A549 (cell line): ENCODE measurements around the gene MINDY4. TPM values are rescaled to one million over a fixed set of nuclear protein-coding genes. Genes with fewer than 3 reads are reported as not detected.

ENCODE experiments used
- ATAC-seq, 2 experiments: fragments of 200-7000 bp in 1 of 2; fragments of >200 bp in 1 of 2; cut with Nextera tagmentation in 1 of 2; cut with Tn5 transposase in 1 of 2; 3 replicates each; pipeline versions ENCODE4 v1.8.0 to v1.9.1; 2018 to 2020; ENCODE audit warnings: mild to moderate bottlenecking in 1 of 2, moderate library complexity in 1 of 2
- CTCF ChIA-PET: fragments of 300-600 bp; sonication (Branson Sonifier 250); formaldehyde crosslinking; extraction: SDS; loops from one replicate; lab custom pipeline; 2021; ENCODE audit warnings: antibody characterized with exemption, inconsistent platforms; lab: Yijun Ruan, JAX
- POLR2A ChIA-PET: fragments of 350-600 bp; formaldehyde crosslinking; extraction: SDS; loops from one replicate; lab custom pipeline; 2021; ENCODE audit warnings: antibody characterized with exemption, inconsistent platforms; lab: Yijun Ruan, JAX
- DNase-seq, 2 experiments: peaks; one replicate each; pipeline versions ENCODE4 v3.0.0 to v3.0.0-alpha.2; 2011 to 2016; ENCODE audit warnings: low read depth in 1 of 2, low spot score in 1 of 2
- FAIRE-seq: peaks from 2 replicates; lab custom pipeline; 2011; peaks lifted over from hg19 to GRCh38; lab: Jason Lieb, UNC
- H3K27ac ChIP-seq, 2 experiments: fragments of >200 bp; sonication (Bioruptor Twin); formaldehyde crosslinking; 3 replicates each; pipeline ENCODE4 v1.5.1; 2016 to 2017
- H3K4me1 ChIP-seq: fragments of >200 bp; sonication (Bioruptor Twin); formaldehyde crosslinking; 3 replicates; pipeline ENCODE4 v1.6.1; 2016
- H3K4me2 ChIP-seq: fragments of >200 bp; sonication (Bioruptor Twin); formaldehyde crosslinking; 3 replicates; pipeline ENCODE4 v1.6.1; 2016
- H3K4me3 ChIP-seq: fragments of >200 bp; sonication (Bioruptor Twin); formaldehyde crosslinking; 3 replicates; pipeline ENCODE4 v1.5.1; 2016
- H3K9me3 ChIP-seq: fragments of >200 bp; sonication (Bioruptor Twin); formaldehyde crosslinking; 3 replicates; pipeline ENCODE4 v1.6.1; 2016
- BHLHE40 ChIP-seq: IDR thresholded peaks from 2 replicates; pipeline ENCODE4 v1.6.1; 2012; ENCODE audit warnings: low read depth, low read length, inconsistent platforms
- CBX2 ChIP-seq: fragments of 200-600 bp; sonication (generic); IDR thresholded peaks from 2 replicates; pipeline ENCODE4 v1.6.1; 2016; ENCODE audit warnings: low read depth, mild to moderate bottlenecking, borderline replicate concordance
- CBX8 ChIP-seq: fragments of 200-600 bp; sonication (generic); IDR thresholded peaks from 2 replicates; pipeline ENCODE4 v1.6.1; 2016
- CEBPB ChIP-seq, 2 experiments: fragments of >200 bp in 1 of 2; sonication (Bioruptor Twin) in 1 of 2; formaldehyde crosslinking in 1 of 2; IDR thresholded peaks; 2 replicates each; pipeline ENCODE4 v1.6.1; 2012 to 2016
- CHD2 ChIP-seq: fragments of 150-350 bp; IDR thresholded peaks from 2 replicates; pipeline ENCODE4 v1.6.1; 2014; ENCODE audit warnings: low read length; ENCODE audit not compliant: partially characterized antibody
- CHD4 ChIP-seq: fragments of 200-600 bp; sonication (generic); IDR thresholded peaks from 2 replicates; pipeline ENCODE4 v1.6.1; 2016; ENCODE audit warnings: antibody characterized with exemption, mild to moderate bottlenecking, borderline replicate concordance
- CTCF ChIP-seq: fragments of >200 bp; sonication (Bioruptor Twin); formaldehyde crosslinking; IDR thresholded peaks from 3 replicates; pipeline ENCODE4 v1.5.1; 2016
- EHF ChIP-seq: fragments of 250-450 bp; sonication (Bioruptor Pico); IDR thresholded peaks from 2 replicates; pipeline ENCODE4 v1.5.0; 2020; ENCODE audit warnings: mild to moderate bottlenecking
- EP300 ChIP-seq, 2 experiments: fragments of >200 bp; sonication (Bioruptor Twin); formaldehyde crosslinking; IDR thresholded peaks; 2 replicates in 1 of 2; 3 replicates in 1 of 2; pipeline ENCODE4 v1.6.1; 2016 to 2017
- ESRRA ChIP-seq: fragments of 150-350 bp; IDR thresholded peaks from 2 replicates; pipeline ENCODE4 v1.6.1; 2014; ENCODE audit warnings: mild to moderate bottlenecking, low read length, borderline replicate concordance
- FOSB ChIP-seq: fragments of 250-450 bp; sonication (Bioruptor Pico); IDR thresholded peaks from 2 replicates; pipeline ENCODE4 v1.5.0; 2020; ENCODE audit warnings: mild to moderate bottlenecking, moderate library complexity
- FOXS1 ChIP-seq: fragments of 250-450 bp; sonication (Bioruptor Pico); IDR thresholded peaks from 2 replicates; pipeline ENCODE4 v1.5.0; 2020; ENCODE audit warnings: mild to moderate bottlenecking, moderate library complexity
- HDAC2 ChIP-seq: fragments of 200-600 bp; sonication (generic); IDR thresholded peaks from 2 replicates; pipeline ENCODE4 v1.6.1; 2016
- HES2 ChIP-seq: fragments of >200 bp; sonication (Bioruptor Twin); formaldehyde crosslinking; IDR thresholded peaks from 2 replicates; pipeline ENCODE4 v1.6.1; 2016
- HEYL ChIP-seq: fragments of 250-450 bp; sonication (Bioruptor Pico); IDR thresholded peaks from 2 replicates; pipeline ENCODE4 v1.8.0; 2021; ENCODE audit warnings: mild to moderate bottlenecking, moderate library complexity
- HMGXB4 ChIP-seq: fragments of 250-450 bp; sonication (Bioruptor Pico); IDR thresholded peaks from 2 replicates; pipeline ENCODE4 v1.5.0; 2021; ENCODE audit warnings: mild to moderate bottlenecking, moderate library complexity, borderline replicate concordance
- MAFK ChIP-seq: fragments of 450-650 bp; IDR thresholded peaks from 2 replicates; pipeline ENCODE4 v1.6.1; 2014; ENCODE audit not compliant: partially characterized antibody
- MAZ ChIP-seq: fragments of 150-350 bp; IDR thresholded peaks from 2 replicates; pipeline ENCODE4 v1.6.1; 2014; ENCODE audit warnings: antibody characterized with exemption, low read depth, low read length, borderline replicate concordance
- MYC ChIP-seq: IDR thresholded peaks from 2 replicates; pipeline ENCODE4 v1.6.1; 2012; ENCODE audit warnings: mild to moderate bottlenecking, inconsistent platforms, low read length, improper control_type of control experiment, borderline replicate concordance
- NPAS2 ChIP-seq: fragments of 250-450 bp; sonication (Bioruptor Pico); IDR thresholded peaks from 2 replicates; pipeline ENCODE4 v1.8.0; 2022; ENCODE audit warnings: mild to moderate bottlenecking, moderate library complexity, borderline replicate concordance
- RAD21 ChIP-seq, 2 experiments: fragments of >200 bp in 1 of 2; sonication (Bioruptor Twin) in 1 of 2; formaldehyde crosslinking in 1 of 2; IDR thresholded peaks in 1 of 2; conservative IDR thresholded peaks in 1 of 2; 2 replicates in 1 of 2; 3 replicates in 1 of 2; pipeline ENCODE4 v1.6.1; 2012 to 2018; ENCODE audit warnings: inconsistent platforms in 1 of 2
- RFX5 ChIP-seq: fragments of 450-650 bp; IDR thresholded peaks from 2 replicates; pipeline ENCODE4 v1.7.1; 2014; ENCODE audit warnings: antibody characterized with exemption, mild to moderate bottlenecking, moderate library complexity
- SMC3 ChIP-seq: fragments of >200 bp; sonication (Bioruptor Twin); formaldehyde crosslinking; IDR thresholded peaks from 3 replicates; pipeline ENCODE4 v1.6.1; 2018; ENCODE audit warnings: inconsistent platforms
- TP53 ChIP-seq: fragments of 250-450 bp; sonication (Bioruptor Pico); IDR thresholded peaks from 2 replicates; pipeline ENCODE4 v1.5.0; 2021; ENCODE audit warnings: mild to moderate bottlenecking, moderate library complexity
- ZFP36 ChIP-seq: fragments of 450-650 bp; IDR thresholded peaks from 2 replicates; pipeline ENCODE4 v1.6.1; 2014; ENCODE audit warnings: borderline replicate concordance; ENCODE audit not compliant: partially characterized antibody
- ZSCAN20 ChIP-seq: fragments of 250-450 bp; sonication (Bioruptor Pico); IDR thresholded peaks from 2 replicates; pipeline ENCODE4 v1.8.0; 2022; ENCODE audit warnings: mild to moderate bottlenecking, moderate library complexity
- WGBS: methylation state at CpG from one replicate; pipeline ENCODE4 v1.1.6; 2017; ENCODE audit errors: missing lambda C conversion rate; 5-methylcytosine and 5-hydroxymethylcytosine counted together
- polyA plus RNA-seq, 4 experiments: library from polyadenylated mRNA; depleted of rRNA in 3 of 4; stranded (reverse); fragments of >200 nt; fragmentation: RNase III in 1 of 4; extraction: RNeasy Plus Mini Kit Qiagen cat#74134 plus additional on column Dnase treatment in 1 of 4; gene quantifications; 2 replicates in 3 of 4; 3 replicates in 1 of 4; pipeline ENCODE4 v1.2.3, GENCODE V29; 2011 to 2017

MINDY4 gene
- polyA plus RNA-seq, 2 of the 4 experiments (the other 2 are of a cell fraction) = 1.8 to 3.6 TPM

GRCh38 chr7:30738026-30738915 is 32.9 kb upstream of the MINDY4 start:
- WGBS = 14% methylated on average over 6 of the region's 6 CpGs

GRCh38 chr7:30739691-30740090 is 31.5 kb upstream of the MINDY4 start:
- ATAC-seq (no peak), FAIRE-seq (no peak), DNase-seq (no peak)
- POLR2A ChIA-PET = no interaction called here
- CTCF ChIA-PET = interaction anchor here (0.6 to 5.8 kb wide), 48 partner anchors 8 to 602 kb away, joined by 3 to 48 read pairs (median 4); partner anchors contain the start of genes CRHR2 and INMT
- H3K9me3 ChIP-seq = 0 out of 3 replicates have a peak, but pooled peaks cover 4% of the 10 kb centered on the region
- H3K4me3 ChIP-seq = no peak overlapping the region
- H3K27ac ChIP-seq = no peak overlapping the region
- WGBS = 92% methylated on average over 2 of the region's 2 CpGs
- TF ChIP-seq ESRRA = no peak
- TF ChIP-seq EP300 (IDR thresholded peaks at IDR 0.05) = no peak
- TF ChIP-seq FOXS1 (CRISPR knock-in tag) = no peak
- TF ChIP-seq NPAS2 = no peak
- TF ChIP-seq RFX5 = no peak
- no peak for TF ChIP-seq MAFK
- TF ChIP-seq BHLHE40 = no peak
- TF ChIP-seq HMGXB4 = no peak
- TF ChIP-seq CHD4 = no peak
- TF ChIP-seq CBX2 = no peak
- no peak for TF ChIP-seq ZSCAN20 (CRISPR knock-in tag)
- no peak for TF ChIP-seq MAZ
- TF ChIP-seq MYC = no peak
- TF ChIP-seq HDAC2 = no peak
- no peak for TF ChIP-seq HEYL (CRISPR knock-in tag)
- no peaks in the 10 kb centered on the region for H3K4me1 ChIP-seq
- H3K4me2 ChIP-seq = no peak overlapping the region

More at GRCh38 chr7:30738026-30738915, 32.9 kb upstream of the MINDY4 start:
- no peak overlapping the region for H3K4me3 ChIP-seq
- TF ChIP-seq CBX8 = no peak
- TF ChIP-seq EHF (CRISPR knock-in tag) = no peak
- no peak for TF ChIP-seq BHLHE40
- no peak for TF ChIP-seq CHD2
- no peak for TF ChIP-seq FOSB
- no peak for TF ChIP-seq CEBPB (IDR thresholded peaks at IDR 0.05)
- TF ChIP-seq, all 56 proteins: peak for 0
- H3K4me2 ChIP-seq = no peak overlapping the region
- ChIA-PET POLR2A (no interaction called here), CTCF (interaction anchor here (0.6 to 5.8 kb wide), 8 partner anchors 13 to 704 kb away, joined by 3 to 48 read pairs (median 18); partner anchors contain the start of gene CRHR2)
- FAIRE-seq = no peak
- no peak for ATAC-seq
- H3K9me3 ChIP-seq = 0 out of 3 replicates have a peak, but pooled peaks cover 4% of the 10 kb centered on the region
- no peak overlapping the region for H3K27ac ChIP-seq
- no peaks in the 10 kb centered on the region for H3K4me1 ChIP-seq
- no peak for DNase-seq

GRCh38 chr7:30740417-30741181 is 30.6 kb upstream of the MINDY4 start:
- H3K27ac ChIP-seq = no peak overlapping the region
- H3K4me2 ChIP-seq = 0 out of 3 replicates have a peak overlapping the region, but pooled peaks have one; percentile 5
- ChIA-PET POLR2A (no interaction called here), CTCF (interaction anchor here (0.6 to 5.8 kb wide), 62 partner anchors 9 to 603 kb away, joined by 3 to 48 read pairs (median 4); partner anchors contain the start of genes CRHR2 and INMT)
- no peaks in the 10 kb centered on the region for H3K4me1 ChIP-seq
- 0 out of 3 replicates have a peak, but pooled peaks cover under 1% of the 10 kb centered on the region for H3K9me3 ChIP-seq
- peak; percentile 56 to 96 for DNase-seq
- WGBS = 18% methylated on average over 13 of the region's 14 CpGs
- ATAC-seq = peak; percentile 81 to 92
- TF ChIP-seq RAD21 (conservative IDR thresholded peaks at IDR 0.05 in 1 of 2, IDR thresholded peaks at IDR 0.05 in 1 of 2) = peak; percentile 91 to 96
- peak; percentile 92 for TF ChIP-seq CTCF
- TF ChIP-seq EHF (CRISPR knock-in tag) = no peak
- TF ChIP-seq HES2 = no peak
- TF ChIP-seq SMC3 = peak; percentile 84
- TF ChIP-seq NPAS2 = no peak
- TF ChIP-seq ZFP36 = no peak
- no peak for TF ChIP-seq TP53 (CRISPR knock-in tag)
- no peak overlapping the region for H3K4me3 ChIP-seq
- FAIRE-seq = peak; percentile 82
